LNCaP clone FGC (cell line): ENCODE data around the gene PTEN.
"Not testable (repeated sequence)": the region's sequence is repeated elsewhere in the genome, so short reads cannot be mapped to it uniquely, and the experiment has no call there.

Experiments
- DNase-seq: peaks from one replicate; pipeline ENCODE4 v3.0.0-alpha.2; 2011; ENCODE audit warnings: low read depth
- H3K4me3 ChIP-seq: 2 replicates; pipeline ENCODE4 v1.5.1; 2011; ENCODE audit warnings: mild to moderate bottlenecking, low read depth, low read length, control low read depth
- TF ChIP-seq, protein P1 (sequence below): IDR thresholded peaks from 2 replicates; pipeline ENCODE4 v1.5.1; 2012; ENCODE audit warnings: mild to moderate bottlenecking; ENCODE audit not compliant: control insufficient read depth, insufficient read depth; ENCODE audit errors: extremely low read depth

PTEN gene

DNA sequence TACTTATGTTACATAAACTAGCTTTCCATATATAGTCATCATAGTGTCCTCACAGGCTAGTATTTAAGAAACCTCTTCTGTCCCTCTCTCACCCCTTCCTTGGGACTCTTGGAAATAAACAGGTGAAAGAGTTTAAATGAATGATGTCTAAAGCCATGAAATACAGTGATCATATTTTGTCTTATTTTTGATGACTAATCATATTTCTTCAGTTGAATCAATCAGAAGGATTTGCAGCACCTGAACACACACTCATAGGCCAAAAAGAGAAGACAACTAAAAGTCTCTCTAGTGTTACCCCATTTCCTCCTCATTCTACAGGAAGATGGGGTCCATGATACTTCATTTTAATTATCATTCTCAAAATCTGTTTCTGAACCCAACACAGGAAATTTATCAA lies 36.8 kb upstream of the PTEN start:
- TF ChIP-seq, protein P1, sequence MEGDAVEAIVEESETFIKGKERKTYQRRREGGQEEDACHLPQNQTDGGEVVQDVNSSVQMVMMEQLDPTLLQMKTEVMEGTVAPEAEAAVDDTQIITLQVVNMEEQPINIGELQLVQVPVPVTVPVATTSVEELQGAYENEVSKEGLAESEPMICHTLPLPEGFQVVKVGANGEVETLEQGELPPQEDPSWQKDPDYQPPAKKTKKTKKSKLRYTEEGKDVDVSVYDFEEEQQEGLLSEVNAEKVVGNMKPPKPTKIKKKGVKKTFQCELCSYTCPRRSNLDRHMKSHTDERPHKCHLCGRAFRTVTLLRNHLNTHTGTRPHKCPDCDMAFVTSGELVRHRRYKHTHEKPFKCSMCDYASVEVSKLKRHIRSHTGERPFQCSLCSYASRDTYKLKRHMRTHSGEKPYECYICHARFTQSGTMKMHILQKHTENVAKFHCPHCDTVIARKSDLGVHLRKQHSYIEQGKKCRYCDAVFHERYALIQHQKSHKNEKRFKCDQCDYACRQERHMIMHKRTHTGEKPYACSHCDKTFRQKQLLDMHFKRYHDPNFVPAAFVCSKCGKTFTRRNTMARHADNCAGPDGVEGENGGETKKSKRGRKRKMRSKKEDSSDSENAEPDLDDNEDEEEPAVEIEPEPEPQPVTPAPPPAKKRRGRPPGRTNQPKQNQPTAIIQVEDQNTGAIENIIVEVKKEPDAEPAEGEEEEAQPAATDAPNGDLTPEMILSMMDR, result no peak
- DNase-seq, result no peak
- no peak overlapping the region for H3K4me3 ChIP-seq

DNA sequence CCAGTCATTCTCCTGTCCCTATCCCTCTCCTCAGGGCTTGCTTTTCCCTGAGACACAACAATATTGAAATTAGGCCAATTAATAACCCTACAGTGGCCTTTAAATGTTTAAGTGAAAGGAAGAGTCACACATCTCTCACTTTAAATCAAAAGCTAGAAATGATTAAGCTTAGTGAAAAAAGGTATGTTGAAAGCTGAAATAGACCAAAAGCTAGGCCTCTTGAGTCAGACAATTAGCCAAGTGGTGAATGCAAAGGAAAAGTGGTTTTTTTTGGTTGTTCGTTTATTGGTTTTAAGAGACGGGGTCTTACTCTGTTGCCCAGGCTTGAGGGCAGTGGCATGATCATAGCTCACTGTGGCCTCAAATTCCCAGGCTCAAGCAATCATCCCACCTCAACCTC lies 35.7 kb upstream of the PTEN start:
- H3K4me3 ChIP-seq, result no peak overlapping the region
- TF ChIP-seq, protein P1, result no peak
- DNase-seq, result no peak

DNA sequence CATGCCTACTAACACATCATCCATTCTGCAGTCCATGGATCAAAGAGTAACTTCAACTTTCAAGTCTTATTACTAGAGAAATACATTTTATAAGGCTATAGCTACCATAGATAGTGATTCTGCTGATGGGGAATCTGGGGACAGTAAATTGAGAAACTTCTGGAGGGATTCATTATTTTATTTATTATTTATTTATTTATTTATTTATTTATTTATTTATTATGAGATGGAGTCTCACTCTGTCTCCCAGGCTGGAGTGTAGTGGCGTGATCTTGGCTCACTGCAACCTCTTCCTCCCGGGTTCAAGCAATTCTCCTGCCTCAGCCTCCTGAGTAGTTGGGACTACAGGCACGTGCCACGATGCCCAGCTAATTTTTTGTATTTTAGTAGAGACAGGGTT lies 34.4 kb upstream of the PTEN start:
- not testable (repeated sequence) for H3K4me3 ChIP-seq, DNase-seq

DNA sequence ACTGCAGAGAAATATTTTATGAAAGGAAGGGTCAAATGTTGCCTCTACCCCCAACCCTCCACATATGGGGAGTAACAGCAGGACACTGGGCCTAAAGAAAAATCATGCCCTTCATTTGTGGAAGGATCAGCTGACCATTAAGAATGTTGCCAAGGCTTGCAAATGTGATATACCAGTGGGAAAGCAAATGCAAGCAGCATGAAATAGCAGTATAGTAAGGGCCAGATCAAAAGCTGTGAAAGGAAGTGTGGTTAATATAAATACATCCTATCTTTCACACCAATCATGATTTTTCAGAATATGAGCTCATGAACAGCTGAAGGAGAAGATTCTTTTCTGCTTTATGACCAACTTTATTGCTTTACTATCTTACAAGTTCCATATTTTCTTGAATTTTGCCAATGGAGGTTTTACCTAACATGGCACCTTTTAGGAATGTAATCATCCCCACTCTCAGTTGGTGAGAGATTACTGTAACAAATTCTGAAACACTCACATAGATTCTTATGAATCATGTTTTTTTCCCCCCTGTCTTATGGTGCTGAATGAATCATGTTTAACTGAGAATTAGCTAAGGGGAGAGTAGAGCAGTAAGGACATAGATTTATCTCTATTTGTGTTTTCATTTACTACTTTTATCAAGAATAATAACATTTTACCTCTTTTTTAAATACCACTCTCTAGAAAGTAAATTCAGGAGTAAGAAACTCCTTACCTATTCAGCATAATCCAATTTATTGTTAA lies 33.3 kb upstream of the PTEN start:
- TF ChIP-seq, protein P1, result no peak
- DNase-seq, result no peak
- no peak overlapping the region for H3K4me3 ChIP-seq

DNA sequence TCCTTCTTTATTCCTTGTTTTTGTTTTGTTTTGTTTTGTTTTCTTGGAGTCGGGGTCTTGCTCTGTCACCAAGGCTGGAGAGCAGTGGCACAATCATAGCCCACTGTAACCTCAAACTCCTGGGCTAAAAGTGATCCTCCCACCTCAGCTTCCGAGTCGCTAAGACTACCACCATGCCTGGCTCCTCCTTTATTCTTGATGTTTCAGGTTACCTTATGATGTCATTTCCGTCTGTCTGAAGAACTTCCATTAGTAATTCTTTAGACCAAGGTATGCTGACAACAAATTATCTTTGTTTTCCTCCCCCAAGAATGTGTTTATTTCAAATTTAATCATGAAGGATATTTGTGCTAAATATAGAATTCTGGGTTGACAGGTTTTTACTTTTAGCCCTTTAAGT lies 27.3 kb upstream of the PTEN start:
- DNase-seq, result no peak
- TF ChIP-seq, protein P1, result no peak
- no peak overlapping the region for H3K4me3 ChIP-seq

DNA sequence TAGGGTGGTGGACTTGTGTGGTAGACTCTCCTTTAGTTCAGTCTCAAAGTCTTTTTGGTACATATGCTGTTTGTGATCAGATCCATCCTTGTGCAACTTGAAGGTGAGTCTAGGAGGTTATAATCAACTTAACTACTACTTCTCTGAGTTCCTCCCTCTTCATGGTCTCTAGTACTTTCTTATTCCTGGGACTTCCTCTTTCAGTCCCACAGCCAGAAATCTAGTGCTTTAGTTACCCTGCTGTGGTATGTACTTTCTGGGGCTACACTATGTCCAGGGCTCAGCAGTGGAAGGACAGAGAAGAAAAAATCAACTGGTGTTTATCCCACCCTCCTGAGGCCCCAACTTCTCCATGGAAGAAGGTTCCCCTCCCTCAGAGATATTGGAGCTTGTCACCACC lies 26.0 kb upstream of the PTEN start:
- no peak overlapping the region for H3K4me3 ChIP-seq
- no peak for DNase-seq
- TF ChIP-seq, protein P1, result no peak

DNA sequence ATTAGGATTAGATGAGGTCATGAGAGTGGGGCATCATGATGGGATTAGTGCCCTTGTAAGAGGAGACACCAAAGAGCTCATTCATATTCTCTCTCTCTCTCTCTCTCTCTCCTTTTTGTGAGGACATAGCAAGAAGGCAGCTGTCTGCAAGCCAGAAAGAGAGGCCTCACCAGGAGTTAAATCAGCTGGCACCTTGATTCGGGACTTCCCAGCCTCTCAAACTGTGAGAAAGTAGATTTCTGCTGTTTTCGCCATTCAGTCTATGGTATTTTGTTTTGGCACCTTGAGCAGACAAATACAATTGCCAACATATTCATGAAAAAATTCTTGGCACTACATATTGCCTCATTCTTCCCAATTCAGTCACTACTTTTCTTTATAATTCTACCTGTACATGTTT lies 24.8 kb upstream of the PTEN start:
- TF ChIP-seq, protein P1, result no peak

DNA sequence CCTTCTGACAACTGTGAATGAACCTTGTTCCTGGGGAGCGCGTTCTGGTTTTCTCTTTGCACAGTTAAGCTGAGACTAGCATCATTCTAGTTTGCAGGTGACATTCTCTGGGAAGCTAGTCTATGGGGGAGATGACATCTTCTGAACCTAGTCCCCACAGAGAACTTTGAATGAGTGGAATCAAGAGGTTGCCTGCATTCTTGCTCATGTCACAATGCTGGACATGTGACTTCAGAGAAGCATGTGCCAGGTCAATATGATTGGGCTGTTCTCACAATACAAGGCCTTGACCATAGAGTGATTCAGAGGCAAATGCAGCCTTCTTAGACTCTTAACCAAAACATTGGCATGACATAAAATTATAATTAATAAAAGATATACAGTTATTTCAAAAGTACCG lies 22.2 kb upstream of the PTEN start:
- TF ChIP-seq, protein P1, result no peak
- no peak overlapping the region for H3K4me3 ChIP-seq
- no peak for DNase-seq

More for the DNA sequence above, 24.8 kb upstream of the PTEN start:
- no peak for DNase-seq
- H3K4me3 ChIP-seq, result no peak overlapping the region
